ENCODE data around the gene HCAR1. TPM values are rescaled to one million over a fixed set of nuclear protein-coding genes. Genes with fewer than 3 reads are reported as not detected.

HCAR1 gene
- total RNA-seq, 1 experiment from 2014 or later = 0.31 TPM

GRCh38 chr12:122754790-122755189, 24.1 kb upstream of the HCAR1 start:
- BruUV-seq (replicated peaks) = no TSS peak
- H3K27me3 ChIP-seq (ENCODE audit: control insufficient read depth, insufficient read depth, low read length) = no peaks in the 10 kb centered on the region
- TF ChIP-seq POLR2AphosphoS5 (IDR thresholded peaks at IDR 0.05; ENCODE audit: low read depth, low read length) = no peak
- no peak for TF ChIP-seq TCF7L2 (IDR thresholded peaks at IDR 0.05; ENCODE audit: low read depth, low read length)
- no peak for TF ChIP-seq SIN3A (IDR thresholded peaks at IDR 0.05; ENCODE audit: borderline replicate concordance, insufficient read depth, low read depth, low read length)
- no peak for TF ChIP-seq CTCF (IDR thresholded peaks at IDR 0.05)
- TF ChIP-seq REST (IDR thresholded peaks at IDR 0.05; ENCODE audit: insufficient read depth in 1 of 2, low read depth in 2 of 2, low read length in 1 of 2) = no peak
- DNase-seq (ENCODE audit: low read depth, low spot score) (no peak), ATAC-seq (no peak)
- intact Hi-C loops (cut with micrococcal nuclease; ENCODE audit: unreplicated experiment) = loop anchor here (5.0 kb wide), 1 partner anchor 117 kb away; no protein-coding TSS in a partner anchor
- peaks cover 39% of the 10 kb centered on the region for H3K36me3 ChIP-seq (ENCODE audit: control insufficient read depth, insufficient read depth, low read length)
- in situ Hi-C loops (cut with HindIII; ENCODE audit: low pct_unique_long_range_greater_than_20kb, low sequenced_read_pairs) = no loop called here
- ChIA-PET POLR2A (no interaction called here), CTCF (no interaction called here)
- peaks cover 12% of the 10 kb centered on the region for H3K4me1 ChIP-seq (ENCODE audit: control insufficient read depth, insufficient read depth, low read length)
- no peaks in the 10 kb centered on the region for H3K9me3 ChIP-seq (ENCODE audit: control insufficient read depth, insufficient read depth, low read depth, low read length)
- H3K27ac ChIP-seq (ENCODE audit: low read length) = no peak overlapping the region
- H3K4me3 ChIP-seq (ENCODE audit: low read depth in 2 of 2, low read length in 2 of 2) = no peak overlapping the region

GRCh38 chr12:122753319-122753650, 22.6 kb upstream of the HCAR1 start:
- no peak for TF ChIP-seq TCF7L2 (IDR thresholded peaks at IDR 0.05; ENCODE audit: low read depth, low read length)
- TF ChIP-seq POLR2AphosphoS5 (IDR thresholded peaks at IDR 0.05; ENCODE audit: low read depth, low read length) = no peak
- Histone ChIP-seq H3K9me3 (ENCODE audit: control insufficient read depth, insufficient read depth, low read depth, low read length) (no peaks in the 10 kb centered on the region), H3K4me3 (ENCODE audit: low read depth in 2 of 2, low read length in 2 of 2) (peak overlapping the region; percentile 91 to 98), H3K36me3 (ENCODE audit: control insufficient read depth, insufficient read depth, low read length) (peaks cover 34% of the 10 kb centered on the region), H3K4me1 (ENCODE audit: control insufficient read depth, insufficient read depth, low read length) (peaks cover 12% of the 10 kb centered on the region), H3K27me3 (ENCODE audit: control insufficient read depth, insufficient read depth, low read length) (no peaks in the 10 kb centered on the region), H3K27ac (ENCODE audit: low read length) (peak overlapping the region; percentile 98)
- in situ Hi-C loops (cut with HindIII; ENCODE audit: low pct_unique_long_range_greater_than_20kb, low sequenced_read_pairs) = no loop called here
- ChIA-PET CTCF (no interaction called here), POLR2A (no interaction called here)
- ATAC-seq (no peak), DNase-seq (ENCODE audit: low read depth, low spot score) (no peak)
- intact Hi-C loops (cut with micrococcal nuclease; ENCODE audit: unreplicated experiment) = loop anchor here (5.0 kb wide), 1 partner anchor 116 kb away; no protein-coding TSS in a partner anchor
- BruUV-seq (replicated peaks) = no TSS peak

- in situ Hi-C loops (cut with HindIII; ENCODE audit: low pct_unique_long_range_greater_than_20kb, low sequenced_read_pairs) = no loop called here
- TF ChIP-seq SIN3A (IDR thresholded peaks at IDR 0.05; ENCODE audit: borderline replicate concordance, insufficient read depth, low read depth, low read length) (peak; percentile 99), CTCF (IDR thresholded peaks at IDR 0.05) (peak; percentile 92), REST (IDR thresholded peaks at IDR 0.05; ENCODE audit: insufficient read depth in 1 of 2, low read depth in 2 of 2, low read length in 1 of 2) (no peak), TCF7L2 (IDR thresholded peaks at IDR 0.05; ENCODE audit: low read depth, low read length) (no peak), POLR2AphosphoS5 (IDR thresholded peaks at IDR 0.05; ENCODE audit: low read depth, low read length) (peak; percentile 95)
- BruUV-seq (replicated peaks) = no TSS peak
- Histone ChIP-seq H3K27ac (ENCODE audit: low read length) (peak within 1 kb of the TSS; percentile 98), H3K9me3 (ENCODE audit: control insufficient read depth, insufficient read depth, low read depth, low read length) (no peaks in the 10 kb centered on the region), H3K4me3 (ENCODE audit: low read depth in 2 of 2, low read length in 2 of 2) (peak within 1 kb of the TSS; percentile 91 to 98), H3K36me3 (ENCODE audit: control insufficient read depth, insufficient read depth, low read length) (peaks cover 34% of the 10 kb centered on the region), H3K27me3 (ENCODE audit: control insufficient read depth, insufficient read depth, low read length) (no peaks in the 10 kb centered on the region), H3K4me1 (ENCODE audit: control insufficient read depth, insufficient read depth, low read length) (peaks cover 12% of the 10 kb centered on the region)
- ATAC-seq (peak; percentile 97), DNase-seq (ENCODE audit: low read depth, low spot score) (peak; percentile 94)
- CTCF ChIA-PET = no interaction called here
- intact Hi-C loops (cut with micrococcal nuclease; ENCODE audit: unreplicated experiment) = loop anchor here (5.0 kb wide), 1 partner anchor 115 kb away; no protein-coding TSS in a partner anchor
- POLR2A ChIA-PET = no interaction called here
Measured at GRCh38 chr12:122752464-122753318, 22.0 kb upstream of the HCAR1 start, which contains the start of gene DENR. TSS of gene DENR (plus strand) at chr12:122752824. CDS start at chr12:122753702, 878 bp downstream.
